Measurements from ENCODE around the gene POLH.

DNA sequence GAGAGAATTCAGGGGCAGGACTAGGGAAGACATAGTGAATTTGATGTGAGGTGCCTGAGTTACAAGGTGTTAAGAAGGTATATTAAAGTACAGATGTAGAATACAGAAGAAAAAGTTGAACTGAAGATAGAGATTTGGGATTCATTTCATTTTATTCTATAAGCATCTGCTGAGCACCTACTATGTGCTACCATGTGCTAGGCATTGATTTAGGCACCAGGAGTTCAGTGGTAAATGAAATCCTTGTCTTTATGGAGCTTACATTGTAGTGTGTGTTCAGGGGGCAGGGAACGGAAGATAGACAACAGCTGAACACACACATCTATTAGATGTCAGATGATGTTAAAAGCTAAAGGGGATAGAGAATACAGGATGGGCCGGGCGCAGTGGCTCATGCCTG, 71.6 kb downstream of the POLH start:
- TF ChIP-seq, protein P1, sequence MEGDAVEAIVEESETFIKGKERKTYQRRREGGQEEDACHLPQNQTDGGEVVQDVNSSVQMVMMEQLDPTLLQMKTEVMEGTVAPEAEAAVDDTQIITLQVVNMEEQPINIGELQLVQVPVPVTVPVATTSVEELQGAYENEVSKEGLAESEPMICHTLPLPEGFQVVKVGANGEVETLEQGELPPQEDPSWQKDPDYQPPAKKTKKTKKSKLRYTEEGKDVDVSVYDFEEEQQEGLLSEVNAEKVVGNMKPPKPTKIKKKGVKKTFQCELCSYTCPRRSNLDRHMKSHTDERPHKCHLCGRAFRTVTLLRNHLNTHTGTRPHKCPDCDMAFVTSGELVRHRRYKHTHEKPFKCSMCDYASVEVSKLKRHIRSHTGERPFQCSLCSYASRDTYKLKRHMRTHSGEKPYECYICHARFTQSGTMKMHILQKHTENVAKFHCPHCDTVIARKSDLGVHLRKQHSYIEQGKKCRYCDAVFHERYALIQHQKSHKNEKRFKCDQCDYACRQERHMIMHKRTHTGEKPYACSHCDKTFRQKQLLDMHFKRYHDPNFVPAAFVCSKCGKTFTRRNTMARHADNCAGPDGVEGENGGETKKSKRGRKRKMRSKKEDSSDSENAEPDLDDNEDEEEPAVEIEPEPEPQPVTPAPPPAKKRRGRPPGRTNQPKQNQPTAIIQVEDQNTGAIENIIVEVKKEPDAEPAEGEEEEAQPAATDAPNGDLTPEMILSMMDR (conservative IDR thresholded peaks at IDR 0.05; ENCODE audit: low read depth, low read length) = no peak
- TF ChIP-seq EZH2 (IDR thresholded peaks at IDR 0.05; ENCODE audit: borderline replicate concordance, low read depth, low read length, poor library complexity, severe bottlenecking) = no peak
